Testis (tissue), 3 donors: ENCODE data around the gene KLLN. TPM values are rescaled to one million over a fixed set of nuclear protein-coding genes. Genes with fewer than 3 reads are reported as not detected.
"Not testable (repeated sequence)": the region's sequence is repeated elsewhere in the genome, so short reads cannot be mapped to it uniquely, and the experiment has no call there.

ENCODE experiments used
- DNase-seq: peaks from one replicate; pipeline ENCODE4 v3.0.0-alpha.2; 2019
- H3K27ac ChIP-seq, 2 donors: fragments of 200-600 bp; sonication (generic); one replicate each; pipeline ENCODE4 v1.5.1; 2019
- H3K27me3 ChIP-seq: fragments of 200-600 bp; sonication (generic); one replicate; pipeline ENCODE4 v1.5.1; 2019
- H3K36me3 ChIP-seq: fragments of 200-600 bp; sonication (generic); one replicate; pipeline ENCODE4 v1.5.1; 2017; ENCODE audit warnings: low read depth; ENCODE audit errors: missing control alignments
- H3K4me1 ChIP-seq: fragments of 200-600 bp; sonication (generic); one replicate; pipeline ENCODE4 v1.5.1; 2019
- H3K4me3 ChIP-seq, 2 donors: fragments of 200-600 bp; sonication (generic); one replicate each; pipeline ENCODE4 v1.5.1; 2017 to 2019
- H3K9me3 ChIP-seq: fragments of 200-600 bp; sonication (generic); one replicate; pipeline ENCODE4 v1.5.1; 2017
- POLR2A ChIP-seq: fragments of 450-650 bp; IDR thresholded peaks from one replicate; pipeline ENCODE4 v1.6.1; 2017; ENCODE audit warnings: antibody characterized with exemption, mild to moderate bottlenecking, moderate library complexity
- WGBS, 2 donors: methylation state at CpG; one replicate each; pipeline ENCODE4 v1.1.5; 2018; 5-methylcytosine and 5-hydroxymethylcytosine counted together
- intact Hi-C: fragments of 100-400 bp; cut with DNase I; formaldehyde crosslinking; loops from one replicate; pipeline ENCODE4 v1.15.1; 2023; ENCODE audit warnings: low total_unique reads
- polyA plus RNA-seq: library from polyadenylated mRNA; stranded (reverse); fragments of 350-450 nt; fragmentation: Illumina TruSeq; extraction: RNeasy Lipid Tissue Mini Kit (QIAGEN cat#74804); gene quantifications from one replicate; pipeline ENCODE4 v1.2.3, GENCODE V29; 2014; ENCODE audit warnings: low read depth, low replicate concordance; ENCODE audit not compliant: insufficient read depth
- total RNA-seq, 2 donors: library from RNA; depleted of rRNA; stranded (reverse); fragments of >200 nt; gene quantifications; one replicate each; pipeline ENCODE4 v1.2.3, GENCODE V29; 2016
- TF ChIP-seq, protein P1 (sequence below), 3 experiments: fragments of 450-650 bp in 2 of 3; fragments of 200-600 bp in 1 of 3; sonication (generic) in 1 of 3; IDR thresholded peaks; one replicate each; pipeline ENCODE4 v1.5.1; 2016 to 2019; ENCODE audit warnings: antibody characterized with exemption in 3 of 3, mild to moderate bottlenecking in 2 of 3, moderate library complexity in 1 of 3

Gene KLLN
- total and polyA plus RNA-seq, 3 donors from 2014 or later, result 2.0 to 3.9 (median 2.0) TPM

GRCh38 chr10:87887548-87888289 lies 24.4 kb upstream of the KLLN start:
- Histone ChIP-seq H3K4me3 (no peak overlapping the region), H3K27ac (no peak overlapping the region), H3K4me1 (no peaks in the 10 kb centered on the region), H3K36me3 (no peaks in the 10 kb centered on the region), H3K27me3 (no peaks in the 10 kb centered on the region), H3K9me3 (no peaks in the 10 kb centered on the region)
- WGBS, 2 donors, result 92 to 96% methylated on average over 2 of the region's 2 CpGs
- no peak for DNase-seq
- TF ChIP-seq, protein P1, sequence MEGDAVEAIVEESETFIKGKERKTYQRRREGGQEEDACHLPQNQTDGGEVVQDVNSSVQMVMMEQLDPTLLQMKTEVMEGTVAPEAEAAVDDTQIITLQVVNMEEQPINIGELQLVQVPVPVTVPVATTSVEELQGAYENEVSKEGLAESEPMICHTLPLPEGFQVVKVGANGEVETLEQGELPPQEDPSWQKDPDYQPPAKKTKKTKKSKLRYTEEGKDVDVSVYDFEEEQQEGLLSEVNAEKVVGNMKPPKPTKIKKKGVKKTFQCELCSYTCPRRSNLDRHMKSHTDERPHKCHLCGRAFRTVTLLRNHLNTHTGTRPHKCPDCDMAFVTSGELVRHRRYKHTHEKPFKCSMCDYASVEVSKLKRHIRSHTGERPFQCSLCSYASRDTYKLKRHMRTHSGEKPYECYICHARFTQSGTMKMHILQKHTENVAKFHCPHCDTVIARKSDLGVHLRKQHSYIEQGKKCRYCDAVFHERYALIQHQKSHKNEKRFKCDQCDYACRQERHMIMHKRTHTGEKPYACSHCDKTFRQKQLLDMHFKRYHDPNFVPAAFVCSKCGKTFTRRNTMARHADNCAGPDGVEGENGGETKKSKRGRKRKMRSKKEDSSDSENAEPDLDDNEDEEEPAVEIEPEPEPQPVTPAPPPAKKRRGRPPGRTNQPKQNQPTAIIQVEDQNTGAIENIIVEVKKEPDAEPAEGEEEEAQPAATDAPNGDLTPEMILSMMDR (IDR thresholded peaks at IDR 0.05), result no peak
- TF ChIP-seq POLR2A, result no peak
- intact Hi-C loops, result no loop called here

DNA sequence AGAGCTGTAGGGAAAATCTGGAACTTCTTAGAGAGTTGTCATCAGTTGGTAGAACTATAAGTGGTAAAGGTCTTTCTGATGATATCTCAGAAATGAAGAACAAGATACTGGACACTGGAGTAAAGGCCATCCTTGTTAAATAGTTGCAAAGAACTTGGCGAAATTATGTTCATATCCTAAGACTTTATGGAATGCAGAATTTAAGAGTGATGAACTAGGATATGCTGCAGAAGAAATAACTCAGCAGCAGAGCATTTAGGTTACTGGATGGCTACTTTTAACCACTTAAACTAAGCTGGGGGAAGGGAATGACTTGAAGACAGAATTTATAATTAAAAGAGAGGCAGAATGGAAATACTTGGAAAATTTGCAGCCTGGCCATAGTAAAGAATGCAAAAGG lies 23.8 kb upstream of the KLLN start:
- no peak for DNase-seq
- WGBS, 2 donors, result 92 to 94% methylated on average over 1 of the region's 1 CpG

DNA sequence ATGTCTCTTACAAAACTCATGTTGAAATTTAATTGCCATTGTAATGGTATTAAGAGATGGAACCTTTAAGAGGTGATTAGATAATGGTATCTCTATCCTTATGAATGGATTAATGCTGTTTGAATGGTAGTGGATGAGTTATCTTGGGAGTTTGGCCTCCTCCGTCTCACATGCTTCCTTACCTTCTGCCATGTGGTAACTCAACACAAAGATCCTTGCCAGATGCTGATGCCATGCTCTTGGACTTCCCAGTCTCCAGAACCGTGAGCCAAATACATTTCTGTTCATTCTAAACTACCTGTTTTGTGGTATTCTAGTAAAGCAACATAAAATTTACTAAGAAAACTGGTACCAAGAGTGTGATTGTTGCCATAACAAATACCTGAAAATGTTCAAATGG lies 23.3 kb upstream of the KLLN start:
- intact Hi-C loops, result no loop called here
- WGBS, 2 donors, result 91 to 95% methylated on average over 2 of the region's 2 CpGs

More for the DNA sequence above, 23.8 kb upstream of the KLLN start:
- no peaks in the 10 kb centered on the region for H3K9me3 ChIP-seq
- H3K36me3 ChIP-seq, result no peaks in the 10 kb centered on the region
- H3K4me3 ChIP-seq, result no peak overlapping the region
- H3K27me3 ChIP-seq, result no peaks in the 10 kb centered on the region
- H3K27ac ChIP-seq, result no peak overlapping the region
- TF ChIP-seq, protein P1 (IDR thresholded peaks at IDR 0.05), result no peak
- no peak for TF ChIP-seq POLR2A
- intact Hi-C loops, result no loop called here
- no peaks in the 10 kb centered on the region for H3K4me1 ChIP-seq

DNA sequence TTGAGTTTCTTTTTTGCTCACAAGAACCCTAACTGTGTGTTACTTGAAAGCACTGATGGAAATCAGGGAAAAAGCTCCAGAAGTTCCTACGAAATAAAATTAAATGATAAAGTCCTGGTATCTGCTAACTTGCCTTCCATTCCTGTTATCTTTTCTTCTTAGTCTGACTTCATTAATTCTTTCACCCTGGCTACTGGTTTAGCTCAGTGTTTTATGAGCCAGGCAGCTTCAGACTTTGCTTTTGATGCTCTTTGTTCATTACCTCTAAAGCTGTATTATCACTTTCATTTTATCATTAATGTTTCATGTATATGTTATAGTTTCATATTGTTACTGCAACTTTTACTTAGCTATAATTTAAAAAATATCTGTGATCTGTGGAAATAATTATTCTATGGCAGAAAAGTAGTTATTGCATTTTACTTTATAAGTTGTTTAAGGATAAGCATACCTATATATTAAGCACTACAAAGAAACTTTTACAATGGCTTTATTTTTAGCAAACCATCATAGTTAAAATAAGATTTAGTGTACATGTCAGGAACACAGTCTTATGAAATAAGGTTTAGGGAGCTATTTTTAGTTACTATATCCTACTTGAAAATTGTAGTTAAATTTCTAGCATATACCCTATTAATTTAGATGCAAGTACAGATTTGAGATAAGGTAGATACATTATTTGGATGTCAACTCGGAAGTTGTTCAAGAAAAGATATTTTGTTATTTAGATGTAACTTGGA lies 19.4 kb upstream of the KLLN start:
- no peak for DNase-seq
- Histone ChIP-seq H3K4me1 (no peaks in the 10 kb centered on the region), H3K36me3 (no peaks in the 10 kb centered on the region), H3K27me3 (no peaks in the 10 kb centered on the region), H3K9me3 (no peaks in the 10 kb centered on the region), H3K4me3 (no peak overlapping the region), H3K27ac (no peak overlapping the region)
- WGBS, 2 donors, result 47 to 55% methylated on average over 2 of the region's 2 CpGs
- TF ChIP-seq, protein P1 (IDR thresholded peaks at IDR 0.05), result no peak
- TF ChIP-seq POLR2A, result no peak
- intact Hi-C loops, result no loop called here

More for the DNA sequence above, 23.3 kb upstream of the KLLN start:
- no peaks in the 10 kb centered on the region for H3K36me3 ChIP-seq
- no peaks in the 10 kb centered on the region for H3K27me3 ChIP-seq
- H3K4me1 ChIP-seq, result no peaks in the 10 kb centered on the region
- TF ChIP-seq POLR2A, result no peak
- TF ChIP-seq, protein P1 (IDR thresholded peaks at IDR 0.05), result no peak
- H3K9me3 ChIP-seq, result no peaks in the 10 kb centered on the region
- H3K27ac ChIP-seq, result no peak overlapping the region
- DNase-seq, result no peak
- H3K4me3 ChIP-seq, result no peak overlapping the region

- intact Hi-C loops, H3K9me3 ChIP-seq, H3K4me3 ChIP-seq, H3K4me1 ChIP-seq, DNase-seq, H3K27me3 ChIP-seq, H3K27ac ChIP-seq, H3K36me3 ChIP-seq: not testable (repeated sequence)
- WGBS, 2 donors, result 88 to 94% methylated on average over 5 of the region's 5 CpGs
Observed at GRCh38 chr10:87881373-87882059, 18.2 kb upstream of the KLLN start.
